Ovary (tissue), 3 donors: ENCODE data around the gene SELENOM.

ENCODE experiments used
- CTCF ChIP-seq, 3 donors: fragments of 450-650 bp in 2 of 3; fragments of 200-600 bp in 1 of 3; IDR thresholded peaks; one replicate each; pipeline versions ENCODE4 v1.5.1 to v1.8.0; 2016 to 2022; ENCODE audit warnings: antibody characterized with exemption in 3 of 3, mild to moderate bottlenecking in 1 of 3
- EP300 ChIP-seq: sonication (generic); formaldehyde crosslinking; IDR thresholded peaks from one replicate; pipeline ENCODE4 v1.6.1; 2017; ENCODE audit warnings: antibody characterized with exemption
- POLR2A ChIP-seq: fragments of 450-650 bp; IDR thresholded peaks from one replicate; pipeline ENCODE4 v1.6.1; 2017; ENCODE audit warnings: antibody characterized with exemption, mild to moderate bottlenecking, moderate library complexity
- donor health status: DM: no; HTN: no; CAD: no.

- TF ChIP-seq CTCF (IDR thresholded peaks at IDR 0.05) (no peak), POLR2A (no peak), EP300 (no peak)
Observed at GRCh38 chr22:31140746-31141145, 33.4 kb upstream of the SELENOM start.
